ENCODE measurements around the gene ITGA11.
"Not testable (repeated sequence)": the region's sequence is repeated elsewhere in the genome, so short reads cannot be mapped to it uniquely, and the experiment has no call there.

The ITGA11 gene

GRCh38 chr15:68428431-68428940, 3.5 kb downstream of the ITGA11 start:
- in situ Hi-C loops (cut with HindIII; ENCODE audit: low pct_unique_long_range_greater_than_20kb, low sequenced_read_pairs), result no loop called here
- DNase-seq (ENCODE audit: low read depth in 1 of 2, low spot score in 1 of 2), result no peak
- no peak for TF ChIP-seq JUND (IDR thresholded peaks at IDR 0.05; ENCODE audit: low read depth)

DNA sequence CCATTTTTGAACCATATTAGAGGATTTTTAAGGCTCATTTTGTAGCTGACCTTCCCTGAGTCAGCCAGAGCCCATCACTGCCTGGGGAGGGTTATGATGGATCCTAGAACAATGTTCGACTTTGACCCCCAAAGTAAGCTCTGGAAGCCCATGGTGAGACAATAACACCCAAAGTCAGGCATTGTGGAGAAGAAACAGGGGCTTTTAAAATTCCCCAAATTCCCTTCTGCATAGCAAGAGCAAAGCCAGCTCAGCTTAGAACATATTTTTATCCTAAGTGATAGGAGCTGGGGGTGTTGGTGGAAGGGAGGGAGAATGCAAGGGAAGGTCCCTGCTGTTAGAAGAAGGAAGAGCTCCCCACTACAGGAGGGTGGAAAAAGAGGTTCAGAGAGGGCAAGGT, 4.0 kb downstream of the ITGA11 start:
- TF ChIP-seq JUND (IDR thresholded peaks at IDR 0.05; ENCODE audit: low read depth), result no peak
- in situ Hi-C loops (cut with HindIII; ENCODE audit: low pct_unique_long_range_greater_than_20kb, low sequenced_read_pairs), result no loop called here
- no peak for DNase-seq (ENCODE audit: low read depth in 1 of 2, low spot score in 1 of 2)

DNA sequence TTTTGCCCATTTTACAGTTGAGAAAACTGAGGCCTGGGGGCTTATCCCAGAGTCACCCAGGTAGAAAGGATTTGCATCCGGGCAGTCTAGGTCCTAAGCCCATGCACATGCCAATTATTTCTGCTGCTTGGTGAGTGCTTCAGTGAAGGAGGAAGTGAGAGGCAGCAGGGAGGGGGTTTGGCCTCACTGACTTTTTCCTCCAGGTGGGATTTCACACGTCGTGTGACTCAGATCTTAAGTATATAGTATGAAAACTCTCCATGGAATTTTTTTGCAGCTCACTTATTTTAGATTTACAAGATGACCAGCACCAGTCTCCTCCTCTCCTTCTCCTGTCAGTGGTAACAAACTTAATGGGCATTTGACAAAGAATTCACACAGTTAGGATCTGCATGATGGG, 4.6 kb downstream of the ITGA11 start:
- in situ Hi-C loops (cut with HindIII; ENCODE audit: low pct_unique_long_range_greater_than_20kb, low sequenced_read_pairs), result no loop called here
- DNase-seq (ENCODE audit: low read depth in 1 of 2, low spot score in 1 of 2), result no peak
- TF ChIP-seq JUND (IDR thresholded peaks at IDR 0.05; ENCODE audit: low read depth), result no peak

- TF ChIP-seq JUND (IDR thresholded peaks at IDR 0.05; ENCODE audit: low read depth), result no peak
- no peak for DNase-seq (ENCODE audit: low read depth in 1 of 2, low spot score in 1 of 2)
- in situ Hi-C loops (cut with HindIII; ENCODE audit: low pct_unique_long_range_greater_than_20kb, low sequenced_read_pairs), result no loop called here
Observed at GRCh38 chr15:68426116-68426515, 5.8 kb downstream of the ITGA11 start.

DNA sequence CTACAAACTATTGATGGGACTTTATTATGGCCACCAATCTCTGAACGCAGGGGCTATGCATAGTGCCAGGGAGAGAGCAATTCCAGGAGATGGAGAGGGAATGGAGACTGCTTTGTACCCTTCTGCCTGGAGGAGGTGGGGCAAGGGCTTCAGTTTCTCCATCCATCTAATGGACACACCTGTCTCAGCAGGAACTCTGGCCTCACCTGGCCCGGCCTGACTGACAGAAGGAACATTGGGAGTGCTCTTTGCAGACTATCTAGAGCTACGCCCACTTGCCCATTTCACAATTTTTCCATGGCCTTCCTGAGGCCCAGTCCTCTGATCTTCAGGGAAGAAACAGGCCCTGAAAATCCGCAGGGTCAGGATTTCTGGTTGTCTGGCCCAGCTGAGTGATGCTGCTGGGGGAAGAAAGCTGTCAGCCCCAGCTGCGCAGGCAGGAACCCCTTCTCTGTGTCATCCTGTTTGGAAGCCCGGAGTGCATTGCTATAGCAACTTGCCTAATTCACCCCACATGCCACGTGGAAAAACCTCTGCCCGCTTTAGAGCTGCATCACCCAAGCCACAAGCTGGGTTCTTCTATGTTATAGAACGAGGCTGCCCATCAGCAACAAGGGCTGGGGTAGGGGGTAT, 6.4 kb downstream of the ITGA11 start:
- no peak for TF ChIP-seq JUND (IDR thresholded peaks at IDR 0.05; ENCODE audit: low read depth)
- in situ Hi-C loops (cut with HindIII; ENCODE audit: low pct_unique_long_range_greater_than_20kb, low sequenced_read_pairs), result no loop called here

GRCh38 chr15:68424754-68425390, 7.1 kb downstream of the ITGA11 start:
- no peak for DNase-seq (ENCODE audit: low read depth in 1 of 2, low spot score in 1 of 2)

More for the DNA sequence above, 6.4 kb downstream of the ITGA11 start:
- no peak for DNase-seq (ENCODE audit: low read depth in 1 of 2, low spot score in 1 of 2)

GRCh38 chr15:68423359-68424296, 8.3 kb downstream of the ITGA11 start:
- no peak for TF ChIP-seq JUND (IDR thresholded peaks at IDR 0.05; ENCODE audit: low read depth)
- DNase-seq (ENCODE audit: low read depth in 1 of 2, low spot score in 1 of 2), result no peak
- in situ Hi-C loops (cut with HindIII; ENCODE audit: low pct_unique_long_range_greater_than_20kb, low sequenced_read_pairs), result no loop called here

More at GRCh38 chr15:68424754-68425390, 7.1 kb downstream of the ITGA11 start:
- in situ Hi-C loops (cut with HindIII; ENCODE audit: low pct_unique_long_range_greater_than_20kb, low sequenced_read_pairs), result no loop called here
- no peak for TF ChIP-seq JUND (IDR thresholded peaks at IDR 0.05; ENCODE audit: low read depth)

DNA sequence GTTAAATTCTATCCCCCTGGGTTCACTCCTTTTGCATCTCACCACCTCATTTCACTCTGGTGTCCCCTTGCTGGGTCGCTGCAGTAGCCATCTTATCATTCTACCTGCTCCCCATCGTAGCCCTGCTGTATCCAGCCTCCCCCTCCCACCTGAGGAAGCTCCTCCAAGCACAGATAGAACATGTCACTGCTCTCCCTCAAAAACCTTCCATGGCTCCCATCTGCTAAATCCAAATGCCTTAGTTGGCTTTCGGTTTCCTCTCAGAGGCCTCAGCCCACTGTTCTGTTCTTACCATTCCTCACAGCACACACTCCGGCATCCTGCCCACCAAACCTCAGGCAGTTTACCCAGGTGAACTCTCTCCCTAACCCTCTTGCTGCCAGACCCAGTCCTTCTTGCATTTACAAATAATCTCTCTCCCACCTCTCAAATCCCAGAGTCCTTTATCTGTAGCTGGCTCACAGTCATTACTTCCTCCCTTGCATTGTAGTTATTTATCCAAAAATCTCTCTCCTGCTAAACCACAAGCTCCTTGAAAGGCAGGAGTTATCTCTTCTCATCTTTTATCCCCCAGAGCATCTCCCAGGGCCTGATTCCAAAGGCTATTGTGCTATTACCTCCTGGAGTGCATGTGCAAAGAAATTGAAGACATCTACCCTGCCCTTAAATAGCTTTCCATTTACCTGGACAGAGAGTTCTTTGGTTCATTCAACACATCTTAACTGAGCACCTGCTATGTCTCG, 9.4 kb downstream of the ITGA11 start:
- DNase-seq (ENCODE audit: low read depth in 1 of 2, low spot score in 1 of 2); in situ Hi-C loops (cut with HindIII; ENCODE audit: low pct_unique_long_range_greater_than_20kb, low sequenced_read_pairs): not testable (repeated sequence)

- in situ Hi-C loops (cut with HindIII; ENCODE audit: low pct_unique_long_range_greater_than_20kb, low sequenced_read_pairs), result no loop called here
Observed at GRCh38 chr15:68421798-68422402, 10.1 kb downstream of the ITGA11 start.

GRCh38 chr15:68421115-68421551, 10.8 kb downstream of the ITGA11 start:
- in situ Hi-C loops (cut with HindIII; ENCODE audit: low pct_unique_long_range_greater_than_20kb, low sequenced_read_pairs), result no loop called here
- no peak for TF ChIP-seq JUND (IDR thresholded peaks at IDR 0.05; ENCODE audit: low read depth)
- DNase-seq (ENCODE audit: low read depth in 1 of 2, low spot score in 1 of 2), result no peak

More at GRCh38 chr15:68421798-68422402, 10.1 kb downstream of the ITGA11 start:
- no peak for TF ChIP-seq JUND (IDR thresholded peaks at IDR 0.05; ENCODE audit: low read depth)
- no peak for DNase-seq (ENCODE audit: low read depth in 1 of 2, low spot score in 1 of 2)

DNA sequence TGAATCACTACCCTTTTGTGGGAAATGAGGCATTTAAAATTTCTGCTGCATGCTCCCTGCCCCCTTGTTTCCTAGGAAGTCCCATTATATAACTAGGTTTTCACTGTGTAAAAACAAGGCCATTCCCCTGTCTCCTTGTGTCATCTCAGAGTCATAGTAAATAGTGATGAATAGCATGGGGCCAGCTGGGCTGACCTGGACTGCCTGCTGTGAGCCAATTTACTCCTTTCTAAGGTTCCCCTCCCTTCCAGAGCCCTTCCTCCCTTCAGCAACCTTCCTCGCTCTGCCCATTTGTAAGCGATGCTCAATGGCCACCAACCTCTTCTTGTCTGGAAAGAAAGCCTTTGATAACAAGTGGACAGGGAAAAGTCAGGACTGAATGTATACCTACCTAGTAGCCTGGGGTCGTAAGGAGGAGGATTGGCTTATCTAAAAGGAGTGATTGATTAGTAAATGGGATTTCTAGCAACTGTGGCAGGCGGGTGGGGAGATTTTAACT, 11.7 kb downstream of the ITGA11 start:
- DNase-seq (ENCODE audit: low read depth in 1 of 2, low spot score in 1 of 2), result no peak
- TF ChIP-seq JUND (IDR thresholded peaks at IDR 0.05; ENCODE audit: low read depth), result no peak
- in situ Hi-C loops (cut with HindIII; ENCODE audit: low pct_unique_long_range_greater_than_20kb, low sequenced_read_pairs), result no loop called here

All from T47D (cell line).